Endodermal cell (in vitro differentiated cells): ENCODE results near the gene BST1. TPM values are rescaled to one million over a fixed set of nuclear protein-coding genes. Genes with fewer than 3 reads are reported as not detected.

ENCODE experiments used
- DNase-seq: peaks from one replicate; pipeline ENCODE4 v3.0.0-alpha.2; 2017
- H3K27ac ChIP-seq: 2 replicates; pipeline ENCODE4 v1.5.1; 2013; ENCODE audit warnings: mild to moderate bottlenecking, low read depth, low read length, moderate library complexity
- H3K27me3 ChIP-seq: 2 replicates; pipeline ENCODE4 v1.6.1; 2013; ENCODE audit warnings: mild to moderate bottlenecking, low read length, moderate library complexity; ENCODE audit not compliant: insufficient read depth, control insufficient read depth, poor library complexity, severe bottlenecking
- H3K36me3 ChIP-seq: 2 replicates; pipeline ENCODE4 v1.7.0; 2013; ENCODE audit warnings: mild to moderate bottlenecking, low read length, moderate library complexity; ENCODE audit not compliant: control insufficient read depth, insufficient read depth
- H3K4me1 ChIP-seq: one replicate; pipeline ENCODE4 v1.7.0; 2013; ENCODE audit warnings: low read length; ENCODE audit not compliant: control insufficient read depth, insufficient read depth
- H3K4me3 ChIP-seq: 2 replicates; pipeline ENCODE4 v1.5.1; 2013; ENCODE audit warnings: mild to moderate bottlenecking, low read length, moderate library complexity
- H3K9ac ChIP-seq: 2 replicates; pipeline ENCODE4 v1.6.1; 2013; ENCODE audit warnings: mild to moderate bottlenecking, low read length, moderate library complexity; ENCODE audit not compliant: poor library complexity, severe bottlenecking; ENCODE audit errors: extremely low read depth
- H3K9me3 ChIP-seq: 2 replicates; pipeline ENCODE4 v1.6.1; 2013; ENCODE audit warnings: mild to moderate bottlenecking, low read length, moderate library complexity; ENCODE audit not compliant: control insufficient read depth
- H3K27ac Mint-ChIP-seq: 2 replicates; pipeline ENCODE4 v1.8.0; 2020; ENCODE audit warnings: mixed read lengths
- H3K27me3 Mint-ChIP-seq: 2 replicates; pipeline ENCODE4 v1.8.0; 2021; ENCODE audit warnings: mild to moderate bottlenecking, mixed read lengths; ENCODE audit not compliant: insufficient read depth
- H3K36me3 Mint-ChIP-seq: 2 replicates; pipeline ENCODE4 v1.8.0; 2020; ENCODE audit warnings: low read depth, mixed read lengths
- H3K4me1 Mint-ChIP-seq: 2 replicates; pipeline ENCODE4 v1.8.0; 2020; ENCODE audit warnings: mixed read lengths
- H3K4me3 Mint-ChIP-seq: 2 replicates; pipeline ENCODE4 v1.8.0; 2020; ENCODE audit warnings: mild to moderate bottlenecking, moderate library complexity, mixed read lengths
- H3K9me3 Mint-ChIP-seq: 2 replicates; pipeline ENCODE4 v1.8.0; 2020; ENCODE audit warnings: mild to moderate bottlenecking, mixed read lengths
- WGBS, 2 experiments: methylation state at CpG; one replicate each; pipeline versions ENCODE4 v1.1.5 to v1.1.7; 2013; ENCODE audit warnings: missing lambda C conversion rate in 2 of 2, mixed read lengths in 1 of 2; ENCODE audit not compliant: insufficient coverage in 1 of 2, insufficient read length in 1 of 2; 5-methylcytosine and 5-hydroxymethylcytosine counted together
- total RNA-seq, 2 donors: library from RNA; stranded (reverse); fragmentation: NEBNext Ultra II Directional in 1 of 2; extraction: Animal tissue kit (Norgen Biotek cat#: 25700) in 1 of 2; gene quantifications; 2 replicates in 1 of 2; 3 replicates in 1 of 2; pipeline ENCODE4 v1.2.1, GENCODE V29; 2021
- TF ChIP-seq, protein P1 (sequence below): fragments of 200-600 bp; sonication (generic); conservative IDR thresholded peaks from 2 replicates; pipeline ENCODE4 v1.5.0; 2021; ENCODE audit warnings: antibody characterized with exemption, mild to moderate bottlenecking

BST1 gene
- total RNA-seq, 2 donors from 2014 or later = 0.44 to 0.53 TPM

DNA sequence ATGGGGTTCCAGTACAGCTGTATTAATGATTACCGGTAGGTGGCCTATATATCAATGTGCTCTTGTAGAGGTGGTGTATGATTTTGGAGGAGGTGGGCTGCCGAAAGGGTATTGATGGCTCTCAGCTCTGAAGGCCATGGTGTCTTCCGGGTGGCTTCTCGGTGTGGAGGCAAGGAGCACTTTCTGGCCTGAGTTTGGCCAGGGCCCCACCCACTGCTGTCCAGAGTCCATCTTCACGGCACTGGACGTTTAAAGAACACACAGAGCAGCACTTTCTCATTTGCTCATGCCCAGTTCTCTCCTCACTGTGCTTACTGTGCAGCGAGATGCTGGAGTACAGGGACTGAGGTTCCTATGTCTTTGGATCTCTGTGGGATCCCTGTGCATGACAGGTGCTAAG is 16.1 kb downstream of the BST1 start:
- H3K4me1 ChIP-seq = no peaks in the 10 kb centered on the region
- H3K9ac ChIP-seq = no peak overlapping the region
- H3K9me3 Mint-ChIP-seq = no peaks in the 10 kb centered on the region
- no peak overlapping the region for H3K4me3 Mint-ChIP-seq
- H3K4me3 ChIP-seq = no peak overlapping the region
- no peaks in the 10 kb centered on the region for H3K36me3 Mint-ChIP-seq
- TF ChIP-seq, protein P1, sequence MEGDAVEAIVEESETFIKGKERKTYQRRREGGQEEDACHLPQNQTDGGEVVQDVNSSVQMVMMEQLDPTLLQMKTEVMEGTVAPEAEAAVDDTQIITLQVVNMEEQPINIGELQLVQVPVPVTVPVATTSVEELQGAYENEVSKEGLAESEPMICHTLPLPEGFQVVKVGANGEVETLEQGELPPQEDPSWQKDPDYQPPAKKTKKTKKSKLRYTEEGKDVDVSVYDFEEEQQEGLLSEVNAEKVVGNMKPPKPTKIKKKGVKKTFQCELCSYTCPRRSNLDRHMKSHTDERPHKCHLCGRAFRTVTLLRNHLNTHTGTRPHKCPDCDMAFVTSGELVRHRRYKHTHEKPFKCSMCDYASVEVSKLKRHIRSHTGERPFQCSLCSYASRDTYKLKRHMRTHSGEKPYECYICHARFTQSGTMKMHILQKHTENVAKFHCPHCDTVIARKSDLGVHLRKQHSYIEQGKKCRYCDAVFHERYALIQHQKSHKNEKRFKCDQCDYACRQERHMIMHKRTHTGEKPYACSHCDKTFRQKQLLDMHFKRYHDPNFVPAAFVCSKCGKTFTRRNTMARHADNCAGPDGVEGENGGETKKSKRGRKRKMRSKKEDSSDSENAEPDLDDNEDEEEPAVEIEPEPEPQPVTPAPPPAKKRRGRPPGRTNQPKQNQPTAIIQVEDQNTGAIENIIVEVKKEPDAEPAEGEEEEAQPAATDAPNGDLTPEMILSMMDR = no peak
- H3K9me3 ChIP-seq = no peaks in the 10 kb centered on the region
- no peaks in the 10 kb centered on the region for H3K36me3 ChIP-seq
- H3K27ac Mint-ChIP-seq = no peak overlapping the region
- DNase-seq = no peak
- no peak overlapping the region for H3K27ac ChIP-seq
- no peaks in the 10 kb centered on the region for H3K4me1 Mint-ChIP-seq
- H3K27me3 Mint-ChIP-seq = no peaks in the 10 kb centered on the region
- no peaks in the 10 kb centered on the region for H3K27me3 ChIP-seq
- WGBS, 2 experiments = 93 to 97% methylated on average over 6 to 7 of the region's 7 CpGs

DNA sequence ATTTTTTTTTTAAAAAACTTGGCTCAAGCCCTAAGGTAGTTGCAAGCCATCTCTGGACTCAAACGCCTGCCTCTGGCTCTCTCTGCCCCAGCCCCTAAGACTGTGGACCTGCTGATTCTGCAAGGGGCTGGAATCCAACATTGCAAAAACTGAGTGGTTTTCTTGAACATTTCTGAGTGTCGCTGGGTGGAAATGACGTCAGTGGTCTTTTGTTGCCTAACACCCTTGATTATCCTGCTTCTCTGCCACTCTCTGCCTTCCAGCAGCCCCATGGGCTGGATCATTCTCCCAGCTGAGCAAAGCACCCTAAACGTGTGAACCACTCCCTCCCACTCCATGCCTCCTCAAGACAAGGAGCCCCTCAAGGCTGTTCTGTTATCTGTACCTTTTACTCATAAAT is 16.6 kb downstream of the BST1 start:
- H3K27ac Mint-ChIP-seq = no peak overlapping the region
- H3K27ac ChIP-seq = no peak overlapping the region

DNA sequence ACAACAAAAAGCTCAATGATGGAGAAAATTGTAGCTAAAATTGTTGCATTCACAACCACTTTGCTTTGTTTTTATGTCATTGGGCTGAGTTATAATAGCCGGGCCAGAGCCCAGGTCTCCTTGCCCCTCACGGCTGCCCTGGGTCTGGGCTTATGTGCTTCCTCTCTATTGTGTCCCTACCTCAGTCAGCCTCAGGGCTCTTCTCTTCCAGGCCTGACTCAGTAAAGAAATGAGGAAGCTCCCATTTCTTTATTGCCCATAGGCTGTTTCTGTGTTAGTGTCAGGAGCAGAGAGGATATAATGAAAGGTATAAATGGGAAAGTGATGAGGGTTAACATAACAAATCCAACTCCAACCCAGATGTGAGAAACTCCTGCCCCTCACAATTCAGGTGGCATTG is 18.0 kb downstream of the BST1 start:
- 67 to 86% methylated on average over 2 of the region's 2 CpGs for WGBS, 2 experiments
- H3K9me3 Mint-ChIP-seq = no peaks in the 10 kb centered on the region
- H3K9ac ChIP-seq = no peak overlapping the region
- no peaks in the 10 kb centered on the region for H3K4me1 ChIP-seq
- no peak overlapping the region for H3K27ac ChIP-seq
- H3K27me3 ChIP-seq = no peaks in the 10 kb centered on the region
- DNase-seq = no peak
- no peak overlapping the region for H3K4me3 ChIP-seq
- TF ChIP-seq, protein P1 = no peak
- no peaks in the 10 kb centered on the region for H3K4me1 Mint-ChIP-seq
- no peak overlapping the region for H3K4me3 Mint-ChIP-seq
- no peak overlapping the region for H3K27ac Mint-ChIP-seq
- H3K27me3 Mint-ChIP-seq = no peaks in the 10 kb centered on the region
- no peaks in the 10 kb centered on the region for H3K9me3 ChIP-seq
- H3K36me3 ChIP-seq = no peaks in the 10 kb centered on the region
- H3K36me3 Mint-ChIP-seq = no peaks in the 10 kb centered on the region

More for the DNA sequence above, 16.6 kb downstream of the BST1 start:
- no peaks in the 10 kb centered on the region for H3K36me3 ChIP-seq
- TF ChIP-seq, protein P1 = no peak
- H3K4me1 Mint-ChIP-seq = no peaks in the 10 kb centered on the region
- no peaks in the 10 kb centered on the region for H3K9me3 ChIP-seq
- H3K9me3 Mint-ChIP-seq = no peaks in the 10 kb centered on the region
- 79 to 86% methylated on average over 4 of the region's 4 CpGs for WGBS, 2 experiments
- H3K27me3 Mint-ChIP-seq = no peaks in the 10 kb centered on the region
- no peaks in the 10 kb centered on the region for H3K4me1 ChIP-seq
- no peaks in the 10 kb centered on the region for H3K36me3 Mint-ChIP-seq
- no peak for DNase-seq
- no peak overlapping the region for H3K4me3 ChIP-seq
- no peak overlapping the region for H3K4me3 Mint-ChIP-seq
- H3K27me3 ChIP-seq = no peaks in the 10 kb centered on the region
- no peak overlapping the region for H3K9ac ChIP-seq
